IPS-NIHi7 (cell line): ENCODE results near the gene TXNDC11.

Experiments used
- DNase-seq: peaks from one replicate; pipeline ENCODE4 v3.0.0; 2012; ENCODE audit warnings: mixed read lengths; ENCODE audit errors: extremely low spot score

Gene TXNDC11

GRCh38 chr16:11630046-11630767 is 112.5 kb downstream of the TXNDC11 start:
- DNase-seq = no peak
